Trophoblast cell (in vitro differentiated cells and primary cell): ENCODE measurements around the gene ZWILCH.

ENCODE experiments used
- DNase-seq, 2 donors: peaks; one replicate each; pipeline ENCODE4 v3.0.0-alpha.2; 2016
- H2AFZ ChIP-seq: 2 replicates; pipeline ENCODE4 v1.6.1; 2013; ENCODE audit warnings: low read length, moderate library complexity, mild to moderate bottlenecking; ENCODE audit not compliant: insufficient read depth, poor library complexity
- H2AK5ac ChIP-seq: 2 replicates; pipeline ENCODE4 v1.6.1; 2013; ENCODE audit warnings: mild to moderate bottlenecking, low read length
- H2BK120ac ChIP-seq: 2 replicates; pipeline ENCODE4 v1.6.1; 2013; ENCODE audit warnings: low read length, mild to moderate bottlenecking, moderate library complexity; ENCODE audit not compliant: insufficient read depth, poor library complexity
- H2BK12ac ChIP-seq: 2 replicates; pipeline ENCODE4 v1.6.1; 2013; ENCODE audit warnings: mild to moderate bottlenecking, low read length, moderate library complexity
- H2BK5ac ChIP-seq: 2 replicates; pipeline ENCODE4 v1.6.1; 2013; ENCODE audit warnings: low read length, low read depth, moderate library complexity, mild to moderate bottlenecking; ENCODE audit not compliant: poor library complexity
- H3K14ac ChIP-seq: 2 replicates; pipeline ENCODE4 v1.6.1; 2013; ENCODE audit warnings: mild to moderate bottlenecking, low read length
- H3K18ac ChIP-seq: 2 replicates; pipeline ENCODE4 v1.6.1; 2013; ENCODE audit warnings: mild to moderate bottlenecking, low read length
- H3K23ac ChIP-seq: 2 replicates; pipeline ENCODE4 v1.6.1; 2013; ENCODE audit warnings: low read length
- H3K27ac ChIP-seq: 2 replicates; pipeline ENCODE4 v1.5.1; 2013; ENCODE audit warnings: low read depth, mild to moderate bottlenecking, inconsistent platforms, low read length, moderate library complexity
- H3K27me3 ChIP-seq: 2 replicates; pipeline ENCODE4 v1.6.1; 2013; ENCODE audit warnings: inconsistent platforms, mild to moderate bottlenecking, low read length, moderate library complexity; ENCODE audit not compliant: insufficient read depth
- H3K36me3 ChIP-seq, 2 experiments: 1 replicate in 1 of 2; 2 replicates in 1 of 2; pipeline ENCODE4 v1.6.1; 2013; ENCODE audit warnings: low read length in 2 of 2, mild to moderate bottlenecking in 2 of 2, moderate library complexity in 1 of 2; ENCODE audit not compliant: insufficient read depth in 2 of 2, control insufficient read depth in 1 of 2
- H3K4ac ChIP-seq: 2 replicates; pipeline ENCODE4 v1.6.1; 2013; ENCODE audit warnings: low read depth, mild to moderate bottlenecking, low read length, moderate library complexity
- H3K4me1 ChIP-seq, 2 experiments: 1 replicate in 1 of 2; 2 replicates in 1 of 2; pipeline ENCODE4 v1.6.1; 2013; ENCODE audit warnings: low read length in 2 of 2, mild to moderate bottlenecking in 2 of 2, moderate library complexity in 1 of 2; ENCODE audit not compliant: insufficient read depth in 2 of 2, control insufficient read depth in 1 of 2
- H3K4me2 ChIP-seq: 2 replicates; pipeline ENCODE4 v1.6.1; 2013; ENCODE audit warnings: inconsistent platforms, mild to moderate bottlenecking, low read length, moderate library complexity
- H3K4me3 ChIP-seq: 2 replicates; pipeline ENCODE4 v1.5.1; 2013; ENCODE audit warnings: mild to moderate bottlenecking, low read depth, low read length, inconsistent platforms
- H3K79me1 ChIP-seq: one replicate; pipeline ENCODE4 v1.6.1; 2013; ENCODE audit warnings: low read length
- H3K79me2 ChIP-seq: 2 replicates; pipeline ENCODE4 v1.6.1; 2013; ENCODE audit warnings: low read length, mild to moderate bottlenecking; ENCODE audit not compliant: control insufficient read depth, insufficient read depth, poor library complexity
- H3K9ac ChIP-seq: 2 replicates; pipeline ENCODE4 v1.6.1; 2013; ENCODE audit warnings: mild to moderate bottlenecking, low read length
- H3K9me3 ChIP-seq: 2 replicates; pipeline ENCODE4 v1.6.1; 2013; ENCODE audit warnings: low read depth, mild to moderate bottlenecking, control low read depth, inconsistent platforms, low read length; ENCODE audit not compliant: insufficient read depth
- H4K12ac ChIP-seq: 2 replicates; pipeline ENCODE4 v1.6.1; 2013; ENCODE audit warnings: low read depth, mild to moderate bottlenecking, low read length, moderate library complexity
- H4K8ac ChIP-seq: 2 replicates; pipeline ENCODE4 v1.6.1; 2013; ENCODE audit warnings: low read depth, mild to moderate bottlenecking, low read length, moderate library complexity
- H4K91ac ChIP-seq: one replicate; pipeline ENCODE4 v1.6.1; 2013; ENCODE audit warnings: low read depth, mild to moderate bottlenecking, low read length, moderate library complexity
- WGBS: extraction: QIAGEN DNeasy Blood & Tissue Kit; methylation state at CpG from one replicate; pipeline ENCODE4 v1.1.7; 2013; ENCODE audit warnings: missing lambda C conversion rate; ENCODE audit not compliant: insufficient read length, insufficient coverage; ENCODE audit errors: extremely low coverage; 5-methylcytosine and 5-hydroxymethylcytosine counted together

ZWILCH gene

GRCh38 chr15:66570327-66570726, 65.2 kb downstream of the ZWILCH start:
- no peak overlapping the region for H4K8ac ChIP-seq
- no peak overlapping the region for H2BK12ac ChIP-seq
- peaks cover 2% of the 10 kb centered on the region for H3K79me1 ChIP-seq
- H3K36me3 ChIP-seq = no peaks in the 10 kb centered on the region
- no peak overlapping the region for H3K4me3 ChIP-seq
- H3K27ac ChIP-seq = no peak overlapping the region
- H3K27me3 ChIP-seq = no peaks in the 10 kb centered on the region
- H2AFZ ChIP-seq = no peak overlapping the region
- H4K12ac ChIP-seq = no peak overlapping the region
- H2BK120ac ChIP-seq = no peak overlapping the region
- no peak for DNase-seq
- no peak overlapping the region for H3K14ac ChIP-seq
- no CpG with 5 or more reads among the region's 3 CpGs for WGBS
- no peak overlapping the region for H3K9ac ChIP-seq
- no peak overlapping the region for H3K23ac ChIP-seq
- no peaks in the 10 kb centered on the region for H3K79me2 ChIP-seq
- H4K91ac ChIP-seq = no peak overlapping the region
- peaks cover 4% of the 10 kb centered on the region for H3K9me3 ChIP-seq
- H3K4me2 ChIP-seq = no peak overlapping the region
- no peak overlapping the region for H3K18ac ChIP-seq
- H3K4ac ChIP-seq = no peak overlapping the region
- H2BK5ac ChIP-seq = no peak overlapping the region
- H2AK5ac ChIP-seq = no peak overlapping the region
- peaks cover 10 to 13% of the 10 kb centered on the region in 2 experiments for H3K4me1 ChIP-seq

GRCh38 chr15:66570842-66571478, 65.8 kb downstream of the ZWILCH start:
- no peak overlapping the region for H4K8ac ChIP-seq
- no peak overlapping the region for H3K4me2 ChIP-seq
- H3K27me3 ChIP-seq = no peaks in the 10 kb centered on the region
- no peak overlapping the region for H4K91ac ChIP-seq
- no peak overlapping the region for H2BK120ac ChIP-seq
- H4K12ac ChIP-seq = no peak overlapping the region
- H2AK5ac ChIP-seq = no peak overlapping the region
- no peak overlapping the region for H3K14ac ChIP-seq
- H3K79me1 ChIP-seq = peaks cover 2% of the 10 kb centered on the region
- H3K9me3 ChIP-seq = peaks cover 4% of the 10 kb centered on the region
- no peak overlapping the region for H2AFZ ChIP-seq
- H3K4ac ChIP-seq = no peak overlapping the region
- H2BK12ac ChIP-seq = no peak overlapping the region
- H3K4me1 ChIP-seq = peaks cover 4 to 8% of the 10 kb centered on the region in 2 experiments
- no peak overlapping the region for H3K23ac ChIP-seq
- no peak overlapping the region for H3K27ac ChIP-seq
- no peaks in the 10 kb centered on the region for H3K79me2 ChIP-seq
- no peak overlapping the region for H3K18ac ChIP-seq
- H3K36me3 ChIP-seq = no peaks in the 10 kb centered on the region
- H2BK5ac ChIP-seq = no peak overlapping the region
- H3K4me3 ChIP-seq = no peak overlapping the region
- no CpG with 5 or more reads among the region's 6 CpGs for WGBS
- DNase-seq = no peak
- no peak overlapping the region for H3K9ac ChIP-seq

DNA sequence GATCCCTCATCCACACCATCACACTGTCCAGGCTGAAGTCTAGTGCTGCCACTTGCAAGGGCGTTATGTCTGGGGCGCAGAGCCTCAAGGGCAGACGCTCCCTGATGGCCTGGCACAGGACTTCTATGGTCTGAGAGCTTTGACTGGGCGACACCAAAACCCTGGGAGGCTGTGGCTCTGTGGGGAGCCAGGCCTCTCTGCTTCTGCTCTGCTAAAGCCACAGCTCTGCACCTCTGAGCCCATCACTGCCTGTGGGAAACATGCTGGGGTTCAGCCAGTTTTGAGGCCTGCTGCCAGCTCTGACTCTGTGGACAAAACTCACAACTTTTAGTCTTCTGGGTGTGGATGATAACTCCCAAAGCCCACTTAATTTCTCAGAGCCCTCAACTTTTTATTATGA, 67.0 kb downstream of the ZWILCH start:
- no peaks in the 10 kb centered on the region for H3K79me2 ChIP-seq
- H3K27ac ChIP-seq = no peak overlapping the region
- no peaks in the 10 kb centered on the region for H3K36me3 ChIP-seq
- H2AFZ ChIP-seq = no peak overlapping the region
- H2AK5ac ChIP-seq = no peak overlapping the region
- H3K27me3 ChIP-seq = no peaks in the 10 kb centered on the region
- peaks cover 4% of the 10 kb centered on the region for H3K9me3 ChIP-seq
- no peak overlapping the region for H3K4me2 ChIP-seq
- no peak overlapping the region for H3K18ac ChIP-seq
- no peak overlapping the region for H2BK120ac ChIP-seq
- H3K23ac ChIP-seq = no peak overlapping the region
- H3K4me1 ChIP-seq = peaks cover 0 to 2% of the 10 kb centered on the region in 2 experiments
- no peak overlapping the region for H3K14ac ChIP-seq
- H3K4ac ChIP-seq = no peak overlapping the region
- no peak overlapping the region for H3K4me3 ChIP-seq
- no peak overlapping the region for H4K91ac ChIP-seq
- DNase-seq = no peak
- no peak overlapping the region for H2BK5ac ChIP-seq
- no peak overlapping the region for H3K9ac ChIP-seq
- H4K8ac ChIP-seq = no peak overlapping the region
- no peak overlapping the region for H4K12ac ChIP-seq
- peaks cover 1% of the 10 kb centered on the region for H3K79me1 ChIP-seq
- WGBS = no CpG with 5 or more reads among the region's 4 CpGs
- no peak overlapping the region for H2BK12ac ChIP-seq

GRCh38 chr15:66573348-66573718, 68.2 kb downstream of the ZWILCH start:
- no peaks in the 10 kb centered on the region for H3K36me3 ChIP-seq
- no peak overlapping the region for H4K12ac ChIP-seq
- no peak overlapping the region for H4K8ac ChIP-seq
- H3K9ac ChIP-seq = no peak overlapping the region
- WGBS = no CpG with 5 or more reads among the region's 7 CpGs
- H3K79me1 ChIP-seq = no peaks in the 10 kb centered on the region
- H4K91ac ChIP-seq = no peak overlapping the region
- H3K27me3 ChIP-seq = no peaks in the 10 kb centered on the region
- H3K23ac ChIP-seq = no peak overlapping the region
- no peak overlapping the region for H3K4me3 ChIP-seq
- no peaks in the 10 kb centered on the region for H3K79me2 ChIP-seq
- H3K4me2 ChIP-seq = no peak overlapping the region
- no peak overlapping the region for H2AK5ac ChIP-seq
- H3K9me3 ChIP-seq = peaks cover 4% of the 10 kb centered on the region
- no peak overlapping the region for H3K18ac ChIP-seq
- H2AFZ ChIP-seq = no peak overlapping the region
- H3K4me1 ChIP-seq = no peaks in the 10 kb centered on the region
- H2BK120ac ChIP-seq = no peak overlapping the region
- no peak for DNase-seq
- no peak overlapping the region for H2BK12ac ChIP-seq
- no peak overlapping the region for H2BK5ac ChIP-seq
- no peak overlapping the region for H3K27ac ChIP-seq
- no peak overlapping the region for H3K4ac ChIP-seq
- no peak overlapping the region for H3K14ac ChIP-seq
